ENCODE data around the gene ARID5A. TPM values are rescaled to one million over a fixed set of nuclear protein-coding genes. Genes with fewer than 3 reads are reported as not detected.

The ARID5A gene
- 15.8 and 20.9 TPM in 2 replicates for total RNA-seq

GRCh38 chr2:96536445-96537065 lies at the start of gene ARID5A:
Gene ARID5A, plus strand, starts transcription at chr2:96536752. Its CDS starts 75 bp downstream, at chr2:96536827.

GRCh38 chr2:96505231-96505889 lies 31.2 kb upstream of the ARID5A start, which contains the start of gene NEURL3:
Gene NEURL3, minus strand, starts transcription at chr2:96505357. Its CDS starts 71 bp downstream, at chr2:96505286.

Other genes starting within 250 kb of the ARID5A start
- gene SNRNP200, start 231.2 kb upstream of the ARID5A start, total RNA-seq: 51.3 and 53.6 TPM in 2 replicates
- gene ITPRIPL1, start 211.4 kb upstream of the ARID5A start, total RNA-seq: 2.9 and 3.4 TPM in 2 replicates
- gene NCAPH, start 201.0 kb upstream of the ARID5A start, total RNA-seq: 8.2 and 17.9 TPM in 2 replicates
- gene NEURL3, start 31.4 kb upstream of the ARID5A start, total RNA-seq: 0.33 TPM in 1 of 2 replicates, not detected in the other
- gene KANSL3, start 101.6 kb downstream of the ARID5A start, total RNA-seq: 36.6 and 36.8 TPM in 2 replicates
- not detected in 2 replicates for gene FER1L5, start 106.0 kb downstream of the ARID5A start, total RNA-seq
- gene LMAN2L, start 203.3 kb downstream of the ARID5A start, total RNA-seq: 12.7 and 14.5 TPM in 2 replicates
- gene CNNM4, start 224.2 kb downstream of the ARID5A start, total RNA-seq: 3.9 and 4.5 TPM in 2 replicates